AG09309 (cell line): ENCODE data around the gene DHTKD1.
"Not testable (repeated sequence)": the region's sequence is repeated elsewhere in the genome, so short reads cannot be mapped to it uniquely, and the experiment has no call there.

Source experiments
- DNase-seq: peaks from one replicate; pipeline ENCODE4 v3.0.0-alpha.2; 2010; ENCODE audit warnings: low read depth
- H3K4me3 ChIP-seq: 2 replicates; pipeline ENCODE4 v1.5.1; 2011; ENCODE audit warnings: mild to moderate bottlenecking, low read depth, low read length, moderate library complexity; ENCODE audit not compliant: control insufficient read depth
- CTCF ChIP-seq: IDR thresholded peaks from 2 replicates; pipeline ENCODE4 v1.5.1; 2011; ENCODE audit warnings: mild to moderate bottlenecking, low read depth, low read length, inconsistent platforms; ENCODE audit not compliant: insufficient read depth, control insufficient read depth; ENCODE audit errors: missing control alignments

Gene DHTKD1

GRCh38 chr10:12081879-12082557 is 13.3 kb downstream of the DHTKD1 start:
- no peak overlapping the region for H3K4me3 ChIP-seq
- no peak for DNase-seq
- TF ChIP-seq CTCF, result no peak

- no peak overlapping the region for H3K4me3 ChIP-seq
- TF ChIP-seq CTCF, result no peak
- no peak for DNase-seq
These were observed 20.2 kb downstream of the DHTKD1 start for GRCh38 chr10:12088919-12089318.

GRCh38 chr10:12091421-12091820 is 22.7 kb downstream of the DHTKD1 start:
- no peak for TF ChIP-seq CTCF
- DNase-seq, result no peak
- no peak overlapping the region for H3K4me3 ChIP-seq

GRCh38 chr10:12097361-12097760 is 28.6 kb downstream of the DHTKD1 start:
- DNase-seq, H3K4me3 ChIP-seq: not testable (repeated sequence)

GRCh38 chr10:12097791-12098190 is 29.0 kb downstream of the DHTKD1 start:
- H3K4me3 ChIP-seq, result no peak overlapping the region
- no peak for TF ChIP-seq CTCF
- peak; percentile 13 for DNase-seq

GRCh38 chr10:12098966-12099365 is 30.2 kb downstream of the DHTKD1 start:
- H3K4me3 ChIP-seq, result no peak overlapping the region
- no peak for TF ChIP-seq CTCF
- no peak for DNase-seq

- no peak for DNase-seq
- no peak overlapping the region for H3K4me3 ChIP-seq
- no peak for TF ChIP-seq CTCF
These were observed 35.0 kb downstream of the DHTKD1 start for GRCh38 chr10:12103802-12104201.
